Neuron (in vitro differentiated cells): ENCODE data around the gene MCF2L.

Experiments
- H2AFZ ChIP-seq: one replicate; pipeline ENCODE4 v1.6.1; 2013; ENCODE audit warnings: low read depth, mild to moderate bottlenecking, inconsistent platforms, low read length, moderate library complexity
- H3K27me3 ChIP-seq: one replicate; pipeline ENCODE4 v1.6.1; 2013; ENCODE audit warnings: low read length; ENCODE audit not compliant: insufficient read depth
- H3K36me3 ChIP-seq: one replicate; pipeline ENCODE4 v1.6.1; 2013; ENCODE audit warnings: low read length; ENCODE audit not compliant: insufficient read depth
- H3K4me1 ChIP-seq: one replicate; pipeline ENCODE4 v1.6.1; 2013; ENCODE audit warnings: low read length; ENCODE audit not compliant: insufficient read depth
- H3K4me3 ChIP-seq: 2 replicates; pipeline ENCODE4 v1.5.1; 2013; ENCODE audit warnings: mild to moderate bottlenecking, low read length, moderate library complexity
- H3K9me3 ChIP-seq: one replicate; pipeline ENCODE4 v1.6.1; 2013; ENCODE audit warnings: low read length

Gene MCF2L

GRCh38 chr13:113017506-113018215, 48.6 kb downstream of the MCF2L start:
- H3K9me3 ChIP-seq, result peaks cover 10% of the 10 kb centered on the region
- peaks cover 11% of the 10 kb centered on the region for H3K4me1 ChIP-seq
- H3K36me3 ChIP-seq, result no peaks in the 10 kb centered on the region
- H3K4me3 ChIP-seq, result no peak overlapping the region
- no peaks in the 10 kb centered on the region for H3K27me3 ChIP-seq
- no peak overlapping the region for H2AFZ ChIP-seq

DNA sequence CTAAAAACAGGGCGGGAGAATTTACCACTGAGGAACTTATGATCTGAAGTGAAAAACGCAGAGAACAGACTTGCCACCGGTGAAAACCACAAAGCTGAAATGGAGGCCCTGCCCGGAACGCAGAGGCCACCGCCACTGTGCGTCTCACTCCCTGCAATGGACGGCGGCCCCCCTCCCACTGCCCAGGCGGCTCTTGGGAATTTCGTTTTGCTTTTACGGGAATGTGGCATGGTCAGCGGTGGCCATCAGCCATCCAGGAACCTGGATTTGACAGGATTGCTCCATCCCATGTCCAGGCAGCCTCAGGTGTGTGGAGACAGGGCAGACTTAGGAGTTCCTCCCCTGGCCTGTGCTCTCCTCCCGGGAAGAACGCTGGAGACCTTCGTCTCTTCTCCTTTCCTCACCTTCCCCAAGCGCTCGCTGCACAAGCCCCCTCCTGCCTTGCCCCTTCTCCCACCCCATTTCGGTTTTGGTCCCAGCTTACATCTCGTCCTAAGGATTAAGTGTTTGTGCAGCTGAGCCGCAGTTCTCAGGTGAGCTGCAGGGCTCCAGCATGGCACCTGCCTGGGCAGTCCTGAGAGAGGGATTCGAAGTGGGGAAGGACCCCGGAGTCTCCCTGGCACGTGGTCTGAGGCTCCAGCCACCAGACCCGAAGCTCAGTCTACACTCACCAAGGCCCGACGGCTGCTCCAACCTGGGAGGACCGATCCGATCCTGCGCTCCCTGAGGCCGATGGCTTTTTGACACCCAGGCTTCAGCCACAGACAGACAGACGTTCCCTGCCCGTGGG, 49.9 kb downstream of the MCF2L start:
- no peaks in the 10 kb centered on the region for H3K36me3 ChIP-seq
- peaks cover 10% of the 10 kb centered on the region for H3K9me3 ChIP-seq
- H3K4me1 ChIP-seq, result peaks cover 22% of the 10 kb centered on the region
- no peaks in the 10 kb centered on the region for H3K27me3 ChIP-seq
- H2AFZ ChIP-seq, result no peak overlapping the region
- H3K4me3 ChIP-seq, result no peak overlapping the region

- Histone ChIP-seq H3K4me1 (peaks cover 26% of the 10 kb centered on the region), H3K36me3 (no peaks in the 10 kb centered on the region), H3K27me3 (peaks cover 2% of the 10 kb centered on the region), H2AFZ (no peak overlapping the region), H3K4me3 (no peak overlapping the region), H3K9me3 (peaks cover 10% of the 10 kb centered on the region)
These were observed 51.5 kb downstream of the MCF2L start for GRCh38 chr13:113020323-113021080.

- Histone ChIP-seq H3K36me3 (no peaks in the 10 kb centered on the region), H3K9me3 (peaks cover 10% of the 10 kb centered on the region), H3K4me3 (no peak overlapping the region), H2AFZ (no peak overlapping the region), H3K27me3 (peaks cover 2% of the 10 kb centered on the region), H3K4me1 (peaks cover 26% of the 10 kb centered on the region)
These were observed 52.4 kb downstream of the MCF2L start for GRCh38 chr13:113021391-113021790.

- H3K9me3 ChIP-seq, result peaks cover 10% of the 10 kb centered on the region
- H3K4me3 ChIP-seq, result no peak overlapping the region
- H2AFZ ChIP-seq, result no peak overlapping the region
- peaks cover 2% of the 10 kb centered on the region for H3K27me3 ChIP-seq
- no peaks in the 10 kb centered on the region for H3K36me3 ChIP-seq
- H3K4me1 ChIP-seq, result peaks cover 26% of the 10 kb centered on the region
These were observed 52.8 kb downstream of the MCF2L start for GRCh38 chr13:113021811-113022210.

- peaks cover 13% of the 10 kb centered on the region for H3K9me3 ChIP-seq
- no peak overlapping the region for H2AFZ ChIP-seq
- peaks cover 2% of the 10 kb centered on the region for H3K27me3 ChIP-seq
- peak overlapping the region; percentile 4 for H3K4me3 ChIP-seq
- H3K4me1 ChIP-seq, result peaks cover 26% of the 10 kb centered on the region
- no peaks in the 10 kb centered on the region for H3K36me3 ChIP-seq
These were observed 53.4 kb downstream of the MCF2L start for GRCh38 chr13:113022391-113022744.

DNA sequence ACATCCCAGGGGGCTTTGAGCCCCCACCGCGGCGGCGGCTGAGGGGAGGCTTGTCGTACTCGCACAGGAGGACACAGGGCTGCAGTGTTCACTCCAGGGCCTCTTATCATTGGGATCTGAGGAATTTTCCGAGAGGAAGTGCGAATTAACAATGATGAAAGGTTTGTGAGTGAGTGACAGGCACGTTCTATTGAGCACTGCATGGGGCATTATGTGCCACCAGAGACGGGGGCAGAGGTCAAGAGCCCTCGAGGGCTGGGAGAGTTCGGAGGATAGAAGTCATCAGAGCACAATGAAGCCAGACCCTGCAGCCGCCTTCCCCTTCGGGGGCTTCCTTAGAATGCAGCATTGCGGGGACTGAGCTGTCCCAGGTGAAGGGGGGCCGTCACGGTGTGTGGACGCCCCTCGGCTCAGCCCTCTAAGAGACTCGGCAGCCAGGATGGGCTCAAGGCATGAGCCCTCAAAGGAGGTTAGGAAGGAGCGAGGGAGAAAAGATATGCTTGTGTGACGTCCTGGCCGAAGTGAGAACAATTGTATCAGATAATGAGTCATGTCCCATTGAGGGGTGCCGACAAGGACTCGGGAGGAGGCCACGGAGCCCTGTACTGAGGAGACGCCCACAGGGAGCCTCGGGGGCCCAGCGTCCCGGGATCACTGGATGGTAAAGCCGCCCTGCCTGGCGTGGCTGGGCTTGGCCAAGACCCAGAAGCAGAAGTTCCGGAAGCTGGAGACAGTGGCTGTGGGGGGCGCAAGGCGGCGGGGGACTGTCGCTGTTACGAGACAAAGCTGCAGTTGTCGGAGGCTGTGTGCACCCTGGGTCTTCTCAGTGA, 53.9 kb downstream of the MCF2L start:
- Histone ChIP-seq H2AFZ (no peak overlapping the region), H3K4me1 (peaks cover 26% of the 10 kb centered on the region), H3K27me3 (peaks cover 2% of the 10 kb centered on the region), H3K9me3 (peaks cover 13% of the 10 kb centered on the region), H3K4me3 (peak overlapping the region; percentile 16), H3K36me3 (no peaks in the 10 kb centered on the region)

DNA sequence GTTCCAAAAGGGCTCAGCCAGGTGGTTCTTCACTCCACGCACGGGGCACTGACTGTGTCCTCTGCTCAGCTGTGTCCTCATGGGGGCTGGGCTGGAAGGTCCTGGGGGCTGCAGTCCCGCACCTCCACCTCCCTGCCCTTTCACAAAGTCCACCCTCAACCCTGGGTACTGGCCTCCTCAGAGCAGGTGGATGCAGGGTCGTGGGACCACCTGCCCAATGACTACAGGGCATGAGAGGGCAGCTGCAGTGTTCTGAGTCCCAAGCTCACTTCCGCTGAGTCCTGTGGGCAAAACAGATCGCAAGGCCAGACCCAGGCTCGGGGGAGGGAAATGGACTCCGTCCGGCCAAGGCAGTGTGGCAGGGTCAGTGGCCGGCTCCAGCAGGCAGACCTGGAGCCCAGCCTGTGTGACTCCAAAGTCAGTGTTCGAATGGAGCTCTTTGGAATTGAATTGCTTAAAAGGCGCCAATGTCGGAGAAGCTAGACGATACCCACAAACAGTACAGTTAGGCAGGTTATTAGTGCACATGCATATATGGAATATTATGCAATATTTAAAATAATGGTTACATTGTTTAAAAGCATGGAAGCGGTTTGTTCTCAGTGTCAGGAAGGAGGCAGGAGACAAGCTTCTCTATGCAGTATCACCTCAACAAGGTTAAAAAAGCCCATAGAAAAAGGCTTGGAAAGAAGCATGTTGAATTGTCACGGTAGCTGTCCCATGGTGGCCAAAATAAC, 54.8 kb downstream of the MCF2L start:
- Histone ChIP-seq H3K4me3 (no peak overlapping the region), H3K27me3 (peaks cover 2% of the 10 kb centered on the region), H3K36me3 (no peaks in the 10 kb centered on the region), H3K9me3 (peaks cover 13% of the 10 kb centered on the region), H3K4me1 (peaks cover 26% of the 10 kb centered on the region), H2AFZ (no peak overlapping the region)

- peaks cover 2% of the 10 kb centered on the region for H3K27me3 ChIP-seq
- no peak overlapping the region for H2AFZ ChIP-seq
- H3K4me1 ChIP-seq, result peaks cover 26% of the 10 kb centered on the region
- H3K36me3 ChIP-seq, result no peaks in the 10 kb centered on the region
- H3K9me3 ChIP-seq, result peaks cover 9% of the 10 kb centered on the region
- no peak overlapping the region for H3K4me3 ChIP-seq
These were observed 55.5 kb downstream of the MCF2L start for GRCh38 chr13:113024466-113024865.

- Histone ChIP-seq H3K4me1 (peaks cover 26% of the 10 kb centered on the region), H3K27me3 (peaks cover 2% of the 10 kb centered on the region), H2AFZ (no peak overlapping the region), H3K4me3 (no peak overlapping the region), H3K36me3 (no peaks in the 10 kb centered on the region), H3K9me3 (peaks cover 3% of the 10 kb centered on the region)
These were observed 57.4 kb downstream of the MCF2L start for GRCh38 chr13:113026391-113026910.

DNA sequence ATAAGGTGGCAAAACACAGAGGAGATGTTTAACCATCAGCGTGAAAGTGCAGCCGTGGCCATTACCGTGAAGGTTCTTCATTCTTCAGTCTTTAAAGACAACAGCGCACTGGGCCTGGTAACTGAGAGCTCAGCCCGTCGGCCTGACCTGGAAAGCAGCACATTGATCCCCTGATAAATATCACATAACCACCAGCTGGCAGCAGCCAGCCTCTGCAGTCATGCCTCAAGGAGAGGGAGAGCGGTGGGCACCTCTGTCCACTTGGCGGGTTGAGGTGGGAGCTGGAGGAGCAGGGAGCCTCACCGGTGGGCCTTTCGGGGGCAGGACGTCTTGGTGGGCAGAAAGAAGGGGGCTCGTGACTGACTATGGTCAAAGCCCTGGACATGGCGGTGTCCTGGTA, 58.1 kb downstream of the MCF2L start:
- peaks cover 21% of the 10 kb centered on the region for H3K4me1 ChIP-seq
- H3K9me3 ChIP-seq, result peaks cover 3% of the 10 kb centered on the region
- no peak overlapping the region for H2AFZ ChIP-seq

GRCh38 chr13:113027566-113027965, 58.6 kb downstream of the MCF2L start:
- H3K4me3 ChIP-seq, result no peak overlapping the region
- no peak overlapping the region for H2AFZ ChIP-seq
- peaks cover 3% of the 10 kb centered on the region for H3K9me3 ChIP-seq
- peaks cover 2% of the 10 kb centered on the region for H3K27me3 ChIP-seq
- H3K36me3 ChIP-seq, result no peaks in the 10 kb centered on the region
- peaks cover 17% of the 10 kb centered on the region for H3K4me1 ChIP-seq

More for the DNA sequence above, 58.1 kb downstream of the MCF2L start:
- H3K27me3 ChIP-seq, result peaks cover 2% of the 10 kb centered on the region
- H3K4me3 ChIP-seq, result no peak overlapping the region
- no peaks in the 10 kb centered on the region for H3K36me3 ChIP-seq
